ENCODE results near the gene HAO1.
"Not testable (repeated sequence)": the region's sequence is repeated elsewhere in the genome, so short reads cannot be mapped to it uniquely, and the experiment has no call there.

HAO1 gene

GRCh38 chr20:7858734-7859250 lies 81.5 kb downstream of the HAO1 start:
- no peak for DNase-seq (ENCODE audit: low read depth in 1 of 2, low spot score in 1 of 2)

- no peak for DNase-seq (ENCODE audit: low read depth in 1 of 2, low spot score in 1 of 2)
Measured at GRCh38 chr20:7856756-7857155, 83.5 kb downstream of the HAO1 start.

DNA sequence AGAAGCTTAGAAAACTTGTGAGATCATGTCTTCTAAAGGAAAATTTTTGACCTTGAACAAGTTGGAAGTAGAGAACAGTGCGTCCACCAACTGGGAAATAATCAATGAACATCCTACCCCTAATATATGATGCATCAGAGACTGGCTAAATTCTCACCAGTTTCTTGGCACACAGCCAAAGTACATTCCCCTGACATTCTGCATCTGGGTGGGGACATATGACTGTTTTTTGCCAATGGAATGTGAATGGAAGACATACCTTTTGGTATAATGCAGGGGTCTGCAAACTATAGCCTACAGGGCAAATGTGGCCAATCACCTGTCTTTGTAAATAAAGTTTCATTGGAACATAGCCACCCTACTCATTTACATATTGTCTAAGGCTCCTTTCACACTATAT lies 84.7 kb downstream of the HAO1 start:
- no peak for DNase-seq (ENCODE audit: low read depth in 1 of 2, low spot score in 1 of 2)

- DNase-seq (ENCODE audit: low read depth in 1 of 2, low spot score in 1 of 2), result no peak
Measured at GRCh38 chr20:7853493-7853892, 86.8 kb downstream of the HAO1 start.

DNA sequence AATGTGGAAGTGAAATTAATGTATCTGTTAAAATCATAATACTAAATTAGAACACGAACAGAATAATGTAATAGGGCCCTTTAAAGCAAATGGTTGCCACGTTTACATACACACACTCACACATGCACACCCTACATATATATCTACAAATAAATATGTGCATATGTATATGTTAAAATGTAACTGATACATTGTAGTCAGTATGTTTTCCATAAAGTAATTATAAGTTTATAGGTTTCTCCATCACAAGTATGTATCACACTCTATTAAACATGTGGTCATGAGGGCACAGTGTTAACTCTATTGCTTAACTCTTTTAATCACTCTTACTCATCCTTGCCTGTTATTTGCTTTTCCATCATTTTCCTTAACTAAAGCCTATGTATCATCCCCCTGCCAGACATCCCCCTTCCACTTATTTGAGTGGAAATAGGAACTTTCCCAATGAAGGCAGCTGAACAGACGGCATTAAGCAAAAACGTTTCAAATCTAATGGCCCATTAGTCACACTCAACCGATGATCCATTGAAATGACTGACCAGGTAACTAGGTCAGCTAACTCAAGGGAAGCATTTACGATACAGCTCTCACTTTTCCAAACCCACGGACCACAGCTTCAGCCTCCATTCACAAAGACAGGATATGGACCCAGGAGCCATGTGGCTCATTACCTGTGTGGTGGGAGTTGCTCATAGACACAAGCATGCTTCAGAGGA lies 89.3 kb downstream of the HAO1 start:
- no peak for DNase-seq (ENCODE audit: low read depth in 1 of 2, low spot score in 1 of 2)

DNA sequence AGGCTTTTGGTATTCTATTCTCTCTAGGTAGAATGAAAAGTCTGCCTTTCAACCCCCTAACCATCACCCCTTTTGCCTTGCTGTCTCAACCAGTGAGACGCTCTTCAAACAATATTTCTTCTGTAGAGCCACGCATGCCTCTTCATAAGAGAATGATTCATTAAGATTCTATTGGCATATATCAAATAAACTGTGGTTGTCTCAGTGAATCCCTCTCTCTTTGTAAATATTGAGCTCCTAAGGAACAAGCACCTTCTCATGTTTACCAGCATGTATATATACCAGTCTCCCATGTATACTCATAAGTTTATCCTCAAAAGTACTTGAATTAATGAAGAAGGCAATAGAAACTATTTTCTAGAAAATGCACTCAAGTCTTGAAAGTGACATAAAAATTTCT lies 90.6 kb downstream of the HAO1 start:
- DNase-seq (ENCODE audit: low read depth in 1 of 2, low spot score in 1 of 2), result no peak

- DNase-seq (ENCODE audit: low read depth in 1 of 2, low spot score in 1 of 2), result no peak
Measured at GRCh38 chr20:7848351-7848750, 91.9 kb downstream of the HAO1 start.

DNA sequence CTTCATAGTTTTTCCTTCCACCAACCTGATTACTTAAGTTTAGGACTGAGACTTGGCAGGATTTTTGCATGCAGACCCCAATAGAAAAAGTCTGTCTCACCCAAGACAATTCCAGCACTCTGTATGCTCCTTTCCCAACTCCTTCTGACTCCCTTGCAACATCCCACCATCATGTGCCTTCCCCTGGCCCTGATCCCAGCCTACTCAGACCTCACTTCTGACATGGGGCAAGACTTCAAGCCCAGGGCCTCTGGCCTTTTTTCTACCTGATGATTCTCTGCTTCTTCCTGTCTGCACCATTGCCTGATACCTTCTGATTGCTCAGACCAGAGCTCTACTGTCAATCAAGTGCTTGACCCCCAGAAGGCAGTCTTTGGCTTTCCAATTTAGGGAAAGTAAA lies 96.6 kb downstream of the HAO1 start:
- no peak for DNase-seq (ENCODE audit: low read depth in 1 of 2, low spot score in 1 of 2)

GRCh38 chr20:7841971-7842310 lies 98.3 kb downstream of the HAO1 start:
- DNase-seq (ENCODE audit: low read depth in 1 of 2, low spot score in 1 of 2), result no peak

DNA sequence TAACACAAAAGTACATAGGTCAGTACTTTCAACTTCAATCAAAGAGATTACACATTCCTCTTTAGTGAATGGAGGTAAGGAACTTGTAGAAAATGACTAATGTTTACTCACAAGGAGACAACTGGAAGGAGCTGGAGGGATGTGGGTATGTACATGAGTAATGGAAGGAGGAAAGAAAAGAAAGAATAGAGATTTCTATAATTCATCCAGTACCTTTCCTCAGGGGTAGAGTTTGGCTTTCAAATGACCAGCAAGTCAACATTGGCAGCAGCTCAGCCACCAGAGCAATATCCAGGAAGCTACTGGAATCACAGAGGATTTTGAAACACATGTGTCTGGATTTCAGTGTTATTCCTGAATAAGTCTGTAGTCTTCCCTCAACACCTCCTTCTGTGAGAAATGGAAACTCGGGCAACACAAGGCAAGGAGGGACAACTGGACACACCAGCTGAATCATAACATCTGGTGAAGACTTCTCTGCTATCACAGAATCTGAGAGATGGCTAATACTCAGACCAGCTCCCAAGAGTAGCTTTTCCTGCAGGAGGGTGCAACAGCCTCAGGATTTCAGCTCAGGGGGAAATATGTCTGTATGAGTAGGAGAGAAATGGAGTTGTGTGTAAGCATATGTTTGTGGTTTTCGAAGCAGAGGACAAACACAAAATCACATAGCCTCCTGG lies 98.8 kb downstream of the HAO1 start:
- DNase-seq (ENCODE audit: low read depth in 1 of 2, low spot score in 1 of 2), result no peak

- no peak for DNase-seq (ENCODE audit: low read depth in 1 of 2, low spot score in 1 of 2)
Measured at GRCh38 chr20:7836076-7836475, 104.2 kb downstream of the HAO1 start.

GRCh38 chr20:7834441-7834840 lies 105.8 kb downstream of the HAO1 start:
- DNase-seq (ENCODE audit: low read depth in 1 of 2, low spot score in 1 of 2), result not testable (repeated sequence)

Data from activated T-helper 1 cell treated with anti-CD3 and anti-CD28 coated beads, Interleukin-2, amount 50 U/mL, for 16 hours (primary cell).